ENCODE data around the gene AKT3.

DNA sequence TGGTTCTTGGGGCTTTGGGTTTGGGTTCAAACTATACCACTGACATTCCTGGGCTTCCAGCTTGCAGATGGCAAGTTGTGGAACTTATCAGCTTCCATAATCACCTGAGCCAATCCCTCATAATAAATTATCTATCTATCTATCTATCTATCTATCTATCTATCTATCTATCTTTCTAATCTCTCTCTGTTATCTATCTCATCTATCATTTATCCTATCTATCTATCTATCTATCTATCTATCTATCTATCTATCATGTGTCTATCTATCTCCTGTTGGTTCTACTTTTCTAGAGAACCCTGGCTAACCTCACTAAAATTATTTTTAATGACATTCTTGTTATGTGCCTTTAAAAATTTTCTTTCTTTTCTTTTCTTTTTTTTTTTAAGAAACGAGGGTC, 35.8 kb upstream of the AKT3 start:
- TF ChIP-seq, protein P1, sequence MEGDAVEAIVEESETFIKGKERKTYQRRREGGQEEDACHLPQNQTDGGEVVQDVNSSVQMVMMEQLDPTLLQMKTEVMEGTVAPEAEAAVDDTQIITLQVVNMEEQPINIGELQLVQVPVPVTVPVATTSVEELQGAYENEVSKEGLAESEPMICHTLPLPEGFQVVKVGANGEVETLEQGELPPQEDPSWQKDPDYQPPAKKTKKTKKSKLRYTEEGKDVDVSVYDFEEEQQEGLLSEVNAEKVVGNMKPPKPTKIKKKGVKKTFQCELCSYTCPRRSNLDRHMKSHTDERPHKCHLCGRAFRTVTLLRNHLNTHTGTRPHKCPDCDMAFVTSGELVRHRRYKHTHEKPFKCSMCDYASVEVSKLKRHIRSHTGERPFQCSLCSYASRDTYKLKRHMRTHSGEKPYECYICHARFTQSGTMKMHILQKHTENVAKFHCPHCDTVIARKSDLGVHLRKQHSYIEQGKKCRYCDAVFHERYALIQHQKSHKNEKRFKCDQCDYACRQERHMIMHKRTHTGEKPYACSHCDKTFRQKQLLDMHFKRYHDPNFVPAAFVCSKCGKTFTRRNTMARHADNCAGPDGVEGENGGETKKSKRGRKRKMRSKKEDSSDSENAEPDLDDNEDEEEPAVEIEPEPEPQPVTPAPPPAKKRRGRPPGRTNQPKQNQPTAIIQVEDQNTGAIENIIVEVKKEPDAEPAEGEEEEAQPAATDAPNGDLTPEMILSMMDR (conservative IDR thresholded peaks at IDR 0.05; ENCODE audit: low read length): no peak
- TF ChIP-seq EZH2phosphoT487 (IDR thresholded peaks at IDR 0.05; ENCODE audit: borderline replicate concordance): no peak
